Nephron (organoid): ENCODE data around the gene EXD3.
A peak's percentile ranks its signal among the peaks of the same experiment; 100 is the strongest.
"Not testable (repeated sequence)": the region's sequence is repeated elsewhere in the genome, so short reads cannot be mapped to it uniquely, and the experiment has no call there.

Experiments used
- H3K27ac Mint-ChIP-seq, 3 experiments: 2 replicates each; pipeline ENCODE4 v1.8.0; 2020; ENCODE audit warnings: mixed read lengths in 3 of 3, mild to moderate bottlenecking in 2 of 3, moderate library complexity in 1 of 3
- H3K27me3 Mint-ChIP-seq: 2 replicates; pipeline ENCODE4 v1.8.0; 2021; ENCODE audit warnings: low read depth, mild to moderate bottlenecking, moderate library complexity, mixed read lengths
- H3K36me3 Mint-ChIP-seq: 2 replicates; pipeline ENCODE4 v1.8.0; 2020; ENCODE audit warnings: low read depth, mixed read lengths
- H3K4me1 Mint-ChIP-seq: 2 replicates; pipeline ENCODE4 v1.8.0; 2020; ENCODE audit warnings: mixed read lengths
- H3K4me3 Mint-ChIP-seq, 3 experiments: 2 replicates each; pipeline ENCODE4 v1.8.0; 2020; ENCODE audit warnings: mild to moderate bottlenecking in 3 of 3, mixed read lengths in 3 of 3, moderate library complexity in 2 of 3
- H3K9me3 Mint-ChIP-seq: 2 replicates; pipeline ENCODE4 v1.8.0; 2020; ENCODE audit warnings: mixed read lengths
- TF ChIP-seq, protein P1 (sequence below), 3 experiments: fragments of 200-600 bp; sonication (generic); IDR thresholded peaks; one replicate each; pipeline ENCODE4 v1.5.0; 2021; ENCODE audit warnings: antibody characterized with exemption in 3 of 3; ENCODE audit not compliant: unreplicated experiment in 3 of 3

The EXD3 gene

DNA sequence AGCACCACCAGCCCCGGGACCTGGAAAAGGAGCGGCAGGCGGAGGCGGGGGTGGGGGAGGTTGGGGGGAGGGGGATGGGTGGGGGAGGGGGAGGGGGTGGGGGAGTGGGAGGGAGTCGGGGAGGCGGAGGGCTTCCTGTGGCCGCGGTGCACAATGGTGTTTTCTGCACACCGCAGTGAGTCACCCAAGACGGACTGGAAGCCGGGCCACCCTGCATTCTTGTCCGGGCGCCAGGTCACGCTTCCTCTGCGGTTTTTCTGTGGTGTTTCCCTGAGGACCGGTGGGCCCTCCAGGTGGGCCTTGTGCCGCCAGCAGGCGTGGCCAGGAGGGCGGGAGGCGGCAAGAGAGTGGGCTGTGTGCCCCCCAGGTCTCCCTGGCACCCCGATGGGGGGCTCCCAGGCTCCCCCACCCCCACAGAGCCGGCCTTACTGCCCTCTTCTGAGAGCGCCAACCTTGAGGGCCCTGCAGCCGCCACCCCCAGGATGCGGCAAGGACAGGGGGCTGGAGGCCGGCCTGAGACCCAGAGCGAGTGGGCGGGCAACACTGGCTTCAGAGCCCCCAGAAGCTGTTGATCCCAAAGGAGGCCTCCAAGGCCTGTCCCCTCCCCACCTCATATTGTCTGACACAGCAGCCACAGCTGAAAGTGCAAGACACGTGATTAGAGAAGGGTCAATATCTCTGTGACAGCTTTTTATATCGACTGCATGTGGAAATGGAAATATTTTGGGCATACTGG, 11.1 kb downstream of the EXD3 start:
- Mint-ChIP-seq H3K4me1 (peaks cover 11% of the 10 kb centered on the region), H3K27me3 (no peaks in the 10 kb centered on the region), H3K4me3 (no peak overlapping the region), H3K36me3 (peaks cover 4% of the 10 kb centered on the region), H3K27ac (no peak overlapping the region), H3K9me3 (no peaks in the 10 kb centered on the region)
- TF ChIP-seq, protein P1, sequence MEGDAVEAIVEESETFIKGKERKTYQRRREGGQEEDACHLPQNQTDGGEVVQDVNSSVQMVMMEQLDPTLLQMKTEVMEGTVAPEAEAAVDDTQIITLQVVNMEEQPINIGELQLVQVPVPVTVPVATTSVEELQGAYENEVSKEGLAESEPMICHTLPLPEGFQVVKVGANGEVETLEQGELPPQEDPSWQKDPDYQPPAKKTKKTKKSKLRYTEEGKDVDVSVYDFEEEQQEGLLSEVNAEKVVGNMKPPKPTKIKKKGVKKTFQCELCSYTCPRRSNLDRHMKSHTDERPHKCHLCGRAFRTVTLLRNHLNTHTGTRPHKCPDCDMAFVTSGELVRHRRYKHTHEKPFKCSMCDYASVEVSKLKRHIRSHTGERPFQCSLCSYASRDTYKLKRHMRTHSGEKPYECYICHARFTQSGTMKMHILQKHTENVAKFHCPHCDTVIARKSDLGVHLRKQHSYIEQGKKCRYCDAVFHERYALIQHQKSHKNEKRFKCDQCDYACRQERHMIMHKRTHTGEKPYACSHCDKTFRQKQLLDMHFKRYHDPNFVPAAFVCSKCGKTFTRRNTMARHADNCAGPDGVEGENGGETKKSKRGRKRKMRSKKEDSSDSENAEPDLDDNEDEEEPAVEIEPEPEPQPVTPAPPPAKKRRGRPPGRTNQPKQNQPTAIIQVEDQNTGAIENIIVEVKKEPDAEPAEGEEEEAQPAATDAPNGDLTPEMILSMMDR (IDR thresholded peaks at IDR 0.05; ENCODE audit: unreplicated experiment in 3 of 3), result no peak

DNA sequence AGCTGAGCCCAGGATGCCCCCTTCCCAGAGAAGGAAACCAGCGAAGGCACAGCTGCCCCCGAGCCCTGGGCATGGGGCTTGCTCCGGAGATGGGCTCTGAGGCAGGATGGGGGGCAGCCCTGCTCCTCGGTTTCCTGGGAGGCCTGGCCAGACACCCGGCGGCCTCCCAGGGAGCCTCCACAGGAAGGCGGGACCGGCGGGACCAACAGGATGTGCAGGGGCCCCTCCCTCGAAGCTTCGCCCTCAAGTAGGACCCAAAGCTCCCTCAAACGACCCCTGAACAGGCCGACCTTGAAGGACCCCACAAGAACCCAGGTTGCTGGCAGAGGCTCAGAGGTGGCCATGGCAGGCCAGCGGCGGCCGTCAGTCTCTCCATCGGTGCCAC, 11.7 kb downstream of the EXD3 start:
- Mint-ChIP-seq H3K27ac (no peak overlapping the region), H3K36me3 (peaks cover 4% of the 10 kb centered on the region), H3K4me1 (peaks cover 11% of the 10 kb centered on the region), H3K4me3 (no peak overlapping the region), H3K27me3 (no peaks in the 10 kb centered on the region), H3K9me3 (no peaks in the 10 kb centered on the region)
- TF ChIP-seq, protein P1 (IDR thresholded peaks at IDR 0.05; ENCODE audit: unreplicated experiment in 3 of 3), result no peak

DNA sequence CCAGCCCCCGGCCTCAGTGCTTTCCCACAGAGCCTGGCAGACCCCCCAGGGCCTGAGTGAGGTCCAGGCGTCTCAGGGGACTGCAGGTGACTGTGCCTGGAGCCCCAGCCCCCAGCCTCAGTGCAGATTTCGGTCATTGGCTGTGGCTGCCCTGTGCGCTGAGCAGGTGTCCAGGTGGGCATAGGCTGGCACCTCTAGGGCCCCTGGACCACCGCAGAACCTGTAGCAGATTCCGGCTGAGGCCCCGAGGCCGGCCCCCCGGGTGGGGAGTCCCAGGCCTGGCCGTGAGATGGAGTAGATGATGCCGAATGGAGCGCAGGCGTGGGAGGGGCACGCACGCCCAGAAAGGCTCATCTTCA, 12.1 kb downstream of the EXD3 start:
- no peak overlapping the region for H3K27ac Mint-ChIP-seq
- TF ChIP-seq, protein P1 (IDR thresholded peaks at IDR 0.05; ENCODE audit: unreplicated experiment in 3 of 3), result no peak
- H3K9me3 Mint-ChIP-seq, result no peaks in the 10 kb centered on the region
- H3K27me3 Mint-ChIP-seq, result no peaks in the 10 kb centered on the region
- peaks cover 13% of the 10 kb centered on the region for H3K4me1 Mint-ChIP-seq
- H3K36me3 Mint-ChIP-seq, result peaks cover 4% of the 10 kb centered on the region
- H3K4me3 Mint-ChIP-seq, result no peak overlapping the region

DNA sequence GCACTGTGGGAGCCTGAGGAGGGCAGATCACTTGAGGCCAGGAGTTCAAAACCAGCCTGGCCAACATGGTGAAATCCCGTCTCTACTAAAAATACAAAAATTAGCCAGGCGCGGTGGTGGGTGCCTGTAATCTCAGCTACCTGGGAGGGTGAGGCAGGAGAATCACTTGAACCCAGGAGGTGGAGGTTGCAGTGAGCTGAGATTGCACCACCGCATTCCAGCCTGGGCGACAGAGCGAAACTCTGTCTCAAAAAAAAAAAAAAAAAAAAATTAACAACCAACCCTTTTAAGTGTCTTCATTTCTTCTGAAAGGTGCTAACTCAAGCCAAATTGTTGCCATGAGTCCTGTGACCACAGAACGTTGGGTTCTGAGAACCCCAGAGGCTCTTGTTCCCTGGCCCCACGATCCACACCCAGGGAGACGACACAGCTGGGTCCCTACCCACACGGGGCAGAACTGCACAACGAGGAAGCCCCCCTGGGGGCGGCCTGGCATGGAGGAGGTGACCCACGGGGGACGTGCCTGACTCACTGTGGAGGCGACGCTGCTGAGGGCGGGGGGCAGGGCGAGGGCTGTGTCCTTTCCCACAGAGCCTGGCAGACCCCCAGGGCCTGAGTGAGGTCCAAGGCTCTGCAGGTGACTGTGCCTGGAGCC, 12.6 kb downstream of the EXD3 start:
- not testable (repeated sequence) for H3K27me3 Mint-ChIP-seq, H3K4me3 Mint-ChIP-seq, H3K9me3 Mint-ChIP-seq, H3K36me3 Mint-ChIP-seq
- peak overlapping the region in 1 of 3 experiments; percentile 50 for H3K27ac Mint-ChIP-seq
- H3K4me1 Mint-ChIP-seq, result peaks cover 18% of the 10 kb centered on the region

DNA sequence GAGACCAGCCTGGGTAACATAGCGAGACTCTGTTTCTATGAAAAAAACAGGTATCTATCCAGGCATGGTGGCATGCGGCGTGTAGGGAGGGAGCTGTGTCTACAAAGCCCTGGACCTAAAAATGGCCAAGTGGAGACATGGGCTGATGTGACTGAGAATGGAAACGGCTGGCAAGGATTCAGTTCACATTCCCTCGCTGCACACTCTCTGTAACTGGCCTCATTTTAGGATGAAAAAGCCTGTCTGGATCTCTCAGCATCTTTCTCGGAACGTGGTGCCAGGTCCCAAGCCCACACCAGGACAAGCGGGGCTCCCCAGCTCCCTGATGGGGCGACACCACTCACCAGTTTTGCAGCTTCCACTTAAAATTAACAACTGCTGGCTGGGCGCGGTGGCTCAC, 13.4 kb downstream of the EXD3 start:
- peaks cover 4% of the 10 kb centered on the region for H3K36me3 Mint-ChIP-seq
- no peaks in the 10 kb centered on the region for H3K27me3 Mint-ChIP-seq
- peaks cover 16% of the 10 kb centered on the region for H3K4me1 Mint-ChIP-seq
- no peak overlapping the region for H3K4me3 Mint-ChIP-seq
- H3K27ac Mint-ChIP-seq, result peak overlapping the region; percentile 37 to 71 (median 46)
- no peaks in the 10 kb centered on the region for H3K9me3 Mint-ChIP-seq
- TF ChIP-seq, protein P1 (IDR thresholded peaks at IDR 0.05; ENCODE audit: unreplicated experiment in 3 of 3), result no peak

DNA sequence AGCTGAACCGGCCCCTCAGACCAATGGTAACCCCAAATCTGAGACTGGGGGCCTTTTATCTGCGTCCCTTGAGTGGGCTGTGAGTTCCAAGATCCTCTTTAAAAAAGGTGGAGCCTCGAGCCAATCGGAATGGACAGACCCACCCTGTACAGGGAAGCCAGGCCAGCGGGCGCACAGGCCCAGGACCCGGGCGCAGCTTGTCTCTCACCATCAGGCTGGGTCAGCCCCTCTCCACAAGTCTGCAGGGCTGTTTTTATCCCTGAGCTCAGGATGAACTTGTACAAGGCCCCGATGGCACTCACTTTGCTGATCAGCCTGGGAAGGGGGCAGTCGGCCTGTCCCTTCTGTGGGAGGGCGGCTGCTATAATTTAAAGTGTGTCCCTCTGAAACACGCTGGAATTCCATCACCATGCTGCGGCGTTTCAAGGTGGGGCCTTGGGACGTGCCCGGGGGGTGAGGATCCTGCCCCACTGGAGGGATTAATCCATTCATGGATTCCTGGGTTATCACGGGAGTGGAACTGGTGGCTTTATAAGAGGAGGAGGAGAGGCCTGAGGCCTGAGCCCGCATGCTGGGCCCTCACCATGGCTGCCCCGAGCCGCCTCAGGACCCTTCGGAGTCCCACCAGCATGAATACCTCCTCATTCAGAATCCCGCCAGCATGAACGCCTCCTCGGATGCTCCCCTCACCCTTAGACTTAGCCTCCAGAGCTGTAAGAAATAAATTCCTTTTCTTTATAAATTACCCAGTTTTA, 14.1 kb downstream of the EXD3 start:
- H3K4me3 Mint-ChIP-seq, result no peak overlapping the region
- TF ChIP-seq, protein P1 (IDR thresholded peaks at IDR 0.05; ENCODE audit: unreplicated experiment in 3 of 3), result no peak
- H3K27ac Mint-ChIP-seq, result peak overlapping the region; percentile 37 to 71 (median 46)
- peaks cover 10% of the 10 kb centered on the region for H3K4me1 Mint-ChIP-seq
- no peaks in the 10 kb centered on the region for H3K27me3 Mint-ChIP-seq
- no peaks in the 10 kb centered on the region for H3K9me3 Mint-ChIP-seq
- H3K36me3 Mint-ChIP-seq, result no peaks in the 10 kb centered on the region
